ENCODE measurements around the gene RAPGEF4.
"Not testable (repeated sequence)": the region's sequence is repeated elsewhere in the genome, so short reads cannot be mapped to it uniquely, and the experiment has no call there.

RAPGEF4 gene

GRCh38 chr2:173017646-173018420 lies 282.2 kb downstream of the RAPGEF4 start:
- DNase-seq (ENCODE audit: extremely low spot score, insufficient read length, low read depth) = no peak
- FAIRE-seq = no peak

GRCh38 chr2:173019755-173020154 lies 284.1 kb downstream of the RAPGEF4 start:
- FAIRE-seq (no peak), DNase-seq (ENCODE audit: extremely low spot score, insufficient read length, low read depth) (no peak)

GRCh38 chr2:173021939-173022371 lies 286.3 kb downstream of the RAPGEF4 start:
- DNase-seq (ENCODE audit: extremely low spot score, insufficient read length, low read depth) (no peak), FAIRE-seq (no peak)

- no peak for FAIRE-seq
- DNase-seq (ENCODE audit: extremely low spot score, insufficient read length, low read depth) = no peak
These were observed 288.1 kb downstream of the RAPGEF4 start for GRCh38 chr2:173023718-173024117.

- DNase-seq (ENCODE audit: extremely low spot score, insufficient read length, low read depth) = no peak
- no peak for FAIRE-seq
These were observed 290.8 kb downstream of the RAPGEF4 start for GRCh38 chr2:173026479-173026878.

- FAIRE-seq (peak; percentile 86), DNase-seq (ENCODE audit: extremely low spot score, insufficient read length, low read depth) (peak; percentile 32)
These were observed 291.8 kb downstream of the RAPGEF4 start for GRCh38 chr2:173027181-173028128.

GRCh38 chr2:173028141-173028540 lies 292.5 kb downstream of the RAPGEF4 start:
- no peak for DNase-seq (ENCODE audit: extremely low spot score, insufficient read length, low read depth)
- FAIRE-seq = no peak

- no peak for DNase-seq (ENCODE audit: extremely low spot score, insufficient read length, low read depth)
- FAIRE-seq = no peak
These were observed 293.0 kb downstream of the RAPGEF4 start for GRCh38 chr2:173028671-173029070.

GRCh38 chr2:173030561-173031490 lies 295.2 kb downstream of the RAPGEF4 start:
- DNase-seq (ENCODE audit: extremely low spot score, insufficient read length, low read depth) (no peak), FAIRE-seq (no peak)

GRCh38 chr2:173032032-173032431 lies 296.4 kb downstream of the RAPGEF4 start:
- FAIRE-seq (no peak), DNase-seq (ENCODE audit: extremely low spot score, insufficient read length, low read depth) (no peak)

GRCh38 chr2:173033084-173033483 lies 297.4 kb downstream of the RAPGEF4 start:
- DNase-seq (ENCODE audit: extremely low spot score, insufficient read length, low read depth) (no peak), FAIRE-seq (no peak)

- no peak for FAIRE-seq
These were observed 298.5 kb downstream of the RAPGEF4 start for GRCh38 chr2:173034143-173034542.

GRCh38 chr2:173037245-173038120 lies 301.8 kb downstream of the RAPGEF4 start:
- DNase-seq (ENCODE audit: extremely low spot score, insufficient read length, low read depth) = no peak
- FAIRE-seq = no peak

More at GRCh38 chr2:173034143-173034542, 298.5 kb downstream of the RAPGEF4 start:
- DNase-seq (ENCODE audit: extremely low spot score, insufficient read length, low read depth) = no peak

- DNase-seq (ENCODE audit: extremely low spot score, insufficient read length, low read depth); FAIRE-seq: not testable (repeated sequence)
These were observed 302.6 kb downstream of the RAPGEF4 start for GRCh38 chr2:173038257-173038656.

- DNase-seq (ENCODE audit: extremely low spot score, insufficient read length, low read depth) (no peak), FAIRE-seq (no peak)
These were observed 305.1 kb downstream of the RAPGEF4 start for GRCh38 chr2:173040729-173041128.

GRCh38 chr2:173043476-173043875 lies 307.8 kb downstream of the RAPGEF4 start:
- DNase-seq (ENCODE audit: extremely low spot score, insufficient read length, low read depth) (no peak), FAIRE-seq (no peak)

- DNase-seq (ENCODE audit: extremely low spot score, insufficient read length, low read depth) (no peak), FAIRE-seq (no peak)
These were observed 308.4 kb downstream of the RAPGEF4 start for GRCh38 chr2:173043897-173044519.

- FAIRE-seq = no peak
- DNase-seq (ENCODE audit: extremely low spot score, insufficient read length, low read depth) = no peak
These were observed 309.0 kb downstream of the RAPGEF4 start for GRCh38 chr2:173044686-173045085.

All from GM18507 (cell line).